IPS-15b (cell line): ENCODE results near the gene TLE7.
A peak's percentile ranks its signal among the peaks of the same experiment; 100 is the strongest.

Source experiments
- H3K27me3 ChIP-seq: one replicate; pipeline ENCODE4 v1.6.1; 2013; ENCODE audit warnings: low read length; ENCODE audit not compliant: control insufficient read depth, insufficient read depth
- H3K36me3 ChIP-seq: one replicate; pipeline ENCODE4 v1.6.1; 2013; ENCODE audit warnings: low read length; ENCODE audit not compliant: control insufficient read depth, insufficient read depth
- H3K4me1 ChIP-seq: one replicate; pipeline ENCODE4 v1.6.1; 2013; ENCODE audit warnings: mild to moderate bottlenecking, low read length; ENCODE audit not compliant: control insufficient read depth, insufficient read depth
- H3K4me3 ChIP-seq: one replicate; pipeline ENCODE4 v1.5.1; 2013; ENCODE audit warnings: low read depth, low read length
- H3K9ac ChIP-seq: one replicate; pipeline ENCODE4 v1.6.1; 2013; ENCODE audit warnings: low read depth, mild to moderate bottlenecking, low read length
- H3K9me3 ChIP-seq: one replicate; pipeline ENCODE4 v1.6.1; 2013; ENCODE audit warnings: mild to moderate bottlenecking, low read length; ENCODE audit not compliant: control insufficient read depth, insufficient read depth

TLE7 gene

DNA sequence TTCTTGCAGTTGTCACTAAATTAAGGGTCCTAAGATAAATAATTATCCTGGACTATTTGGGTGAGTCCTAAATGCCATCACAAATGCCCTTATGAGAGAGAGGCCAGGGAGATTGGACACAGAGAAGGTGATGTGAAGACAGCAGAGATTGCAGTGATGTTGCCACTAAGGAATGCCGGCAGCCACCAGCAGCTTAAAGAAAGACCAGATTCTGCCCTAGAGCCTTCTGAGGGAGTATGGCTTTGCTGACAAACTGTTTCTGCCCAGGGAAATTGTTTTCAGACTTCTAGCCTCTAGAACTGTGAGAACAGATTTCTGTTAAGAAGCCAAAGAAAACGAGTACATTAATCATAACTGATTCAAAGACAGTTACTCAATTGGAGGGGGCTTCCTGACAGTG lies 30.2 kb upstream of the TLE7 start:
- Histone ChIP-seq H3K4me3 (no peak overlapping the region), H3K9me3 (no peaks in the 10 kb centered on the region), H3K27me3 (no peaks in the 10 kb centered on the region), H3K9ac (no peak overlapping the region), H3K36me3 (no peaks in the 10 kb centered on the region), H3K4me1 (no peaks in the 10 kb centered on the region)

DNA sequence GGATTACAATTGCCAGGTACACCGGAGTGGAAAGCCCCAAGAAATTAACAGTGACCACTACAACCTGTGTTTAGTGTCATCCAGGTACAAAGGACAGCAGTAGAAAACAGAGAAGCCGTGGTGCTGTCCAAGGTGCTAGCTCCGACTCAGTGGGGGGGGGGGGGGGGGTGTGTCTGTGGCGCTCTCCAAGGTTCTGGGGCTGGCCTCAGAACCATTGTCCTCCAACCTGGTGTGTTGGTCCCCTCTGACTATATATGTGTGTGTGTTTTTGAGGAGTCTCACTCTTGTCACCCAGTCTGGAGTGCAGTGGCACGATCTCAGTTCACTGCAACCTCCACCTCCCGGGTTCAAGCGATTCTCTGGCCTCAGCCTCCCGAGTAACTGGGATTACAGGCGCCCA lies 26.0 kb upstream of the TLE7 start:
- Histone ChIP-seq H3K4me3 (no peak overlapping the region), H3K36me3 (no peaks in the 10 kb centered on the region), H3K9ac (no peak overlapping the region), H3K9me3 (no peaks in the 10 kb centered on the region), H3K27me3 (no peaks in the 10 kb centered on the region), H3K4me1 (no peaks in the 10 kb centered on the region)

DNA sequence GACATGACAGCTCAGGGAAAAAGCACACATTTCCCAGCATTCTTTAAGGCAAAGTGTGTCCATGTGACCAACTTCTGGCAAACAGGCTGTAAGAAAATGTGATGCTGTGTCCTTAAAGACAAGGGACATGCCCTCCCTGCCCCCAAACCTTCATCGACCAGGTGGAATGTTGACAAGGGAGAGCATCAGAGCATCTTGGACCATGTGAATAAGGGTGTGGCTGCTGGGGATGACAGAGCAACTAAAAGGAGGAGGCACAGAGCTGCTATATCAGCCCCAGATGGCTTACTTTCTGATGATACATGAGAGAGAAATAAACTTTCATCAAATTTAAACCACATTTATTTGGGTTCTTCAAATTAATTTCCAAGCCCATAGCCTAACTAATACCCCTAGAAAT lies 22.4 kb upstream of the TLE7 start:
- no peaks in the 10 kb centered on the region for H3K27me3 ChIP-seq
- no peaks in the 10 kb centered on the region for H3K9me3 ChIP-seq
- H3K36me3 ChIP-seq = no peaks in the 10 kb centered on the region
- H3K4me3 ChIP-seq = no peak overlapping the region
- H3K4me1 ChIP-seq = no peaks in the 10 kb centered on the region
- no peak overlapping the region for H3K9ac ChIP-seq

DNA sequence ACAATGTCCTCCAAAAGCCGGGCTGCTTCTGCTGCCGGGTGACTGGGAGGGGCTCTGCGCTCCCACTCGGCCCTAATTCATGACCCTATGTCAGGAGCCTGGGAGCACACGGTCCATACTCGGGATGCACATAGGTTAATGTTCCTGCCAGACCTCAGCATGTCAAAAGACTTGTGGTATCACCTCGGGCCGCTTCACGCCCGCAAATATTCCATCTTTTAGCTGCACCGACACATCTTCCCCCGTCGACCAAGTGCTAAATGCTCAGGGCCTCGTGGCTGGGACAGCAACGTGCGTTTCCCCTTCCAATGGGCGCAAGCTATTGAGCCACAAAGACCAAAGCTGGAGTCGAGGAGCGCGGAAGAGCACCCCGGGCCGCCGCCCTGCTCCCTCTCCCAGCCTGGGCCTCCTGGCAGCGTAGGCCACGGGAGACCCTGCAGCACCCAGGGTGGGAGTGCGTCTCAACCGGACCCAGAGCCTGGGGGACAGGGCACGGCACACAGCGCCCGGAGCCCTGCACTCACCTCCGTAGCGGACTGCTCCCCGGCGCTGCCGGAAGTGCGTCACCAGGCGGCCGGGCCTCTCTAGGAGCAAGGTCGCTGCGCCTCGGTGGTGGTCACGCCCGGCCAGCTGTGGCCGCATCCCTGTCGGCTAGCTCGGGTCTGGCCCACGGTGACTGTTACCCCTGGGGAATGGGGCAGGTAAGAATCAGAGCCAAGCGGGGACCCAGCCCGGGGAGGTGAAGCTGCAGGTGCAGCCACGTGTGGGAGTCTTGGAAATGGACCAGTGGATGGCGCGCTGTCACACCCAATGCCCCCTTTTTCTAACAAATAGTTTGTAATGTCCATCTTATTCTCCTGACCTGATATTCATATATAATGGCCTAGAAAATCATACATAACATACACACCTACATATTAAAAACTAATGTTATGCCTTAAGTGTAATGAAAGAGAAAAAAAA lies 20.1 kb upstream of the TLE7 start, which contains the start of gene ZNF23:
ZNF23 (minus strand) TSS at position 562 of the 963 bp plus-strand sequence. CDS start 5,451 bp downstream, outside the sequence.
- Histone ChIP-seq H3K9me3 (no peaks in the 10 kb centered on the region), H3K4me3 (peak within 1 kb of the TSS; percentile 97), H3K36me3 (no peaks in the 10 kb centered on the region), H3K9ac (peak within 1 kb of the TSS; percentile 94), H3K4me1 (no peaks in the 10 kb centered on the region), H3K27me3 (no peaks in the 10 kb centered on the region)

DNA sequence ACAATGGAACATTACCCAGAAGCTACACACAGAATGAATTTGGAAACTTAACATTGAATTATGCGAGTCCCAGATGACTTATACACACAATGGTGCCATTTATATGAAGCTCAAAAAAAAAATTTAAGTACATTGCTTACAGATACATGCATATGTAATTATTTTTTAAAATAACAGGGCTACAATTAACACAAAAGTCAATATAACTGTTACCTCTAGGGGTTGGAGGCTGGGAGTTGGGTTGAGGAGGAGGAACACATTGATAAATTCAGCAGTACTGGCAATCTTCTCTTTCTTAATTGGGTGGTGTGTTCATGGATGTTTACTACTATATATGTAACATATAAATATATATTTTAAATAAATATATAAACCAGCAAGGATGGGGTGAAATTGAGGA lies 19.1 kb upstream of the TLE7 start:
- H3K36me3 ChIP-seq = peaks cover 3% of the 10 kb centered on the region
- no peaks in the 10 kb centered on the region for H3K9me3 ChIP-seq
- H3K4me1 ChIP-seq = no peaks in the 10 kb centered on the region
- H3K27me3 ChIP-seq = no peaks in the 10 kb centered on the region
- H3K4me3 ChIP-seq = peak overlapping the region; percentile 97
- no peak overlapping the region for H3K9ac ChIP-seq

DNA sequence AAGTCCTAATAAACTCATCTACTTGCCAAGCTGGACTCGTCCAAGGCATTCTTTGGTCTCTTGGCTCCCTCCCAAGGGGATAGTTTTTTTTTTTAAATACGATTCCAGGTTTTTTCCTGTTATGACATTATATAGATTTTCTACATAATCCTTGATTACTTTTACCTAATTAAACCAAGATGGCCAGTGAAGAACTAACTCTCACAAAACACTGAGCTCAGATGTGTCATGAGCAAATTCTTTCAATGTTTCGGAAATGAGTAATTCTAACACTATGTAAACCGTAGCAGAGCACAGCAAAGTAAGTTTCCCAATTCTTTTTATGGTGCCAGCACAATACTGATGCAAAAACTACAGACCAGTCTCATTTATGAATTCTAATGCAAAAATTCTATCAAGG lies 18.4 kb upstream of the TLE7 start:
- H3K36me3 ChIP-seq = peaks cover 4% of the 10 kb centered on the region
- H3K27me3 ChIP-seq = no peaks in the 10 kb centered on the region
- no peaks in the 10 kb centered on the region for H3K9me3 ChIP-seq
- no peak overlapping the region for H3K9ac ChIP-seq
- no peak overlapping the region for H3K4me3 ChIP-seq
- H3K4me1 ChIP-seq = no peaks in the 10 kb centered on the region

DNA sequence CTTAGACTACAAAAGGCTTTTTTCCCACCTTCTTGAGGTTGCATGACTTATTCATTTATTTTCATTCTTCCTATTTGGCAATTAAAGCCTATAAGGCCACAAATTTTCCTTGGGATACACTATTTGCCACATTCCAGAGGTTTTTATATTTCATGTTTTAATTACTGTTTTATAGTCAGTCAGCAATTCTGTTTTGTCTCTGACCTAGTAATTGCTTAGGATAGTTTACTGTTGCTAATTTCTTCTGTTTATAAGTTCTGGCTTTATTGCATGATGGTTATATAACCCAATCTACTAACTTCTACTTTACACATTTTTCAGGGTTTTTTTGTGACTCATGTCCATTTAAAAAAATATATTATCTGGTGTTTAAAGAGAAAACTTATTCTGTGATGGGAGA lies 17.7 kb upstream of the TLE7 start:
- Histone ChIP-seq H3K36me3 (peaks cover 4% of the 10 kb centered on the region), H3K9me3 (no peaks in the 10 kb centered on the region), H3K4me3 (no peak overlapping the region), H3K4me1 (no peaks in the 10 kb centered on the region), H3K9ac (no peak overlapping the region), H3K27me3 (no peaks in the 10 kb centered on the region)

DNA sequence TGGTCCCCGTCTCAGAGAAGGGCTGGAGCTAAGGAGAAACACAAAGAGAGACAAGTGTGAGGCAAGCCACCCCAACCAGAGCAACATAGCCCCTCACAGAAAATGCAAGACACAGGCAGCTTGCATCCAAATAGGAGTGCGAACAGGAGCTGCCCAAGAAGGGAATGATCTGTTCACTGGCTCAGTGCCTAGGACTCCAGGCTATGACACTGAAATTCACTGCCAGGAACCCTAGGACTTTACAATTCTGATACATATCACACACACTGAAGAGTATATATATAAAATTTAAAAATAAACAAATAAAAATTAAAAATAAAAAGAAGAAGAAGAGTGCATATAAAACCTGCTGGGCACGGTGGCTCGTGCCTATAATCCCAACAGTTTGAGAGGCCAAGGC lies 14.9 kb upstream of the TLE7 start:
- Histone ChIP-seq H3K4me1 (no peaks in the 10 kb centered on the region), H3K9me3 (no peaks in the 10 kb centered on the region), H3K36me3 (peaks cover 4% of the 10 kb centered on the region), H3K27me3 (no peaks in the 10 kb centered on the region), H3K9ac (no peak overlapping the region), H3K4me3 (no peak overlapping the region)

DNA sequence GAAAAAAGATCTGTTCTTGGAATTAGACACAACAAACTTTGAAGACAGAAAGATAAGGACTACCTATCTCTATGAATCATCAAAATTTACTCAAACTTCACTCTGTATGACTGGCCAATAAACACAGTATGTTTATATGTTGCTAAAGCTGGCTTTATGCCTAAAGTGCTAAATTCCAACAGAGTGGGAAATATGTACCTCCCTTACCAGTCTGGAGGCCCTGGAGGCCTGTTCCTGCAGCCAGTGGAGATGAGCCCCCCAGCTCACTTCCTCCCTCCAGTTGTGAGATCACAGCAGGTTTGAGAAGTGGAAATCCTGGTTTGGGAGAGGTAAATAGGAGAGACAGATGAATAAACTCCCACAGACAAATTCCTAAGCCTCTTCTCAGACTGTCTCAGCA lies 11.2 kb upstream of the TLE7 start:
- Histone ChIP-seq H3K9me3 (peaks cover 16% of the 10 kb centered on the region), H3K27me3 (no peaks in the 10 kb centered on the region), H3K4me3 (no peak overlapping the region), H3K4me1 (no peaks in the 10 kb centered on the region), H3K36me3 (peaks cover 23% of the 10 kb centered on the region), H3K9ac (no peak overlapping the region)

DNA sequence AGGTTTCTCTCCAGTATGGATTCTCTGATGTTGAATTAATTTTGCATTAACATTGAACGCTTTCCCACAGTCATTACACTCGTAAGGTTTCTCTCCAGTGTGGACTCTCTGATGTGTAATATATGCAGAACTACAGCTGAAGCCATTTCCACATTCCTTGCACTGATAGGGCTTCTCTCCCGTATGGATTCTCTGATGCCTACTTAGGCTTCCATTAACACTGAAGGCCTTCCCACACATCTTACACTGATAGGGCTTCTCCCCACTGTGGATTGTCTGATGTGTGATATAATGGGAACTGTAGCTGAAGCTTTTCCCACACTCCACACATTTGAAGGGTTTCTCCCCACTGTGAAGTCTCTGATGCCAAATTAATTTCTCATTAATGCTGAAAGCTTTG lies 7.2 kb upstream of the TLE7 start:
- Histone ChIP-seq H3K36me3 (peaks cover 20% of the 10 kb centered on the region), H3K4me3 (no peak overlapping the region), H3K9me3 (peaks cover 20% of the 10 kb centered on the region), H3K4me1 (no peaks in the 10 kb centered on the region), H3K27me3 (no peaks in the 10 kb centered on the region), H3K9ac (no peak overlapping the region)

DNA sequence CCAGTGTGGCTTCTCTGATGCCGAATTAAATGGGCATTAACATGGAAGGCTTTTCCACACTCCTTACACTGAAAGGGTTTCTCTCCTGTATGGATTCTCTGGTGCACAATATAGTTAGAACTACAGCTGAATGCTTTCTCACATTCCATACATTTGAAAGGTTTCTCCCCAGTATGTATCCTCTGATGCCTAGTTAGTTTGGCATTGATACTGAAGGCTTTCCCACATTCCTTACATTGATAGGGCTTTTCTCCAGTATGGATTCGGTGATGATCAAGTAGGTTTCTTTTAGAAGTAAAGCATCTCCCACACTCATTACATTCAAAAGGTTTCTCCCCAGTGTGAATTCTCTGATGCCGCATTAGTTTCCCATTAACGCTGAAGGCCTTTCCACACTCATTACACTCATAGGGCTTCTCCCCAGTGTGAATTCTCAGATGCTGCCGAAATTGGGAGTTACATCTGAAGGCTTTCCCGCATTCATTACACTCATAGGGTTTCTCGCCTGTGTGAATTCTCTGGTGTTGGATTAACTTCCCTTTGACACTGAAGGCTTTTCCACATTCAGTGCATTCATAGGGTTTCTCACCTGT lies 6.5 kb upstream of the TLE7 start:
- Histone ChIP-seq H3K4me3 (no peak overlapping the region), H3K4me1 (no peaks in the 10 kb centered on the region), H3K9me3 (peaks cover 20% of the 10 kb centered on the region), H3K36me3 (peaks cover 20% of the 10 kb centered on the region), H3K27me3 (no peaks in the 10 kb centered on the region), H3K9ac (no peak overlapping the region)

DNA sequence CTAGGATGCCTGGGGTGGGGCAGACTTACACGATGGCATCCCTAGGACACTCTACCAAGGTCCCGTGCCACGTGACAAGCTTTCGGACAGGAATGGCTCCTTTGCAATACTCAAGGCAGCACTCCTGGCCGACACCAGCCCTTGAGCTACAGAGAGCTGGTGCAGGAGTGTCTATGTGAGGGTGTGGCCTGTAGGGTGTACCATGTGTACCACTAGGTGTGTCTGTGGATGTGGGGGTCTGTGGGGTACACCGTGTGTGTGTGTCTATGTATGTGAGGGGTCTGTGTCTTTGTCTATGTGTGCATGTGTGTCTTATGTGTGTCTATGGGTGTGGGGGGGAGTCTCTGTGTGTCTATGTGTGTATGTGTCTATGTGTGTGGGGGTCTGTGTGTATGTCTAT lies 1.9 kb upstream of the TLE7 start:
- H3K4me1 ChIP-seq = no peaks in the 10 kb centered on the region
- peaks cover 10% of the 10 kb centered on the region for H3K9me3 ChIP-seq
- H3K4me3 ChIP-seq = no peak overlapping the region
- H3K27me3 ChIP-seq = no peaks in the 10 kb centered on the region
- no peak overlapping the region for H3K9ac ChIP-seq
- H3K36me3 ChIP-seq = peaks cover 8% of the 10 kb centered on the region
